SK-N-SH (cell line): Measurements from ENCODE around the gene SAMD4A. TPM values are rescaled to one million over a fixed set of nuclear protein-coding genes. Genes with fewer than 3 reads are reported as not detected.

Experiments
- CTCF ChIA-PET: fragments of 300-600, 350-600 bp; formaldehyde crosslinking; extraction: SDS; loops from one replicate; lab custom pipeline; 2021; lab: Yijun Ruan, JAX
- POLR2A ChIA-PET: fragments of 350-600 bp; sonication (Branson Sonifier 250); formaldehyde crosslinking; extraction: SDS; loops from one replicate; lab custom pipeline; 2020; ENCODE audit warnings: antibody characterized with exemption, inconsistent platforms; lab: Yijun Ruan, JAX
- DNase-seq: peaks from one replicate; pipeline ENCODE4 v3.0.0; 2012
- H2AFZ ChIP-seq: fragments of 200-600 bp; sonication (generic); 2 replicates; pipeline ENCODE4 v1.8.1; 2016; ENCODE audit warnings: antibody characterized with exemption, mild to moderate bottlenecking, low read depth
- H3F3A ChIP-seq: fragments of 200-600 bp; sonication (generic); replicated peaks from 2 replicates; pipeline ENCODE3; 2016; ENCODE audit warnings: antibody characterized with exemption, mild to moderate bottlenecking; ENCODE audit not compliant: insufficient read depth
- H3K27ac ChIP-seq, 2 experiments: fragments of 200-500 bp in 1 of 2; fragments of 200-600 bp in 1 of 2; sonication (Bioruptor generic) in 1 of 2; sonication (generic), shearing (Covaris generic) in 1 of 2; 2 replicates each; pipeline versions ENCODE4 v1.5.1 to v1.6.1; 2014 to 2016; ENCODE audit warnings: low read depth in 2 of 2, inconsistent platforms in 1 of 2, low read length in 1 of 2, mild to moderate bottlenecking in 1 of 2, mixed read lengths in 1 of 2
- H3K27me3 ChIP-seq: fragments of 200-600 bp; sonication (generic), shearing (Covaris generic); 2 replicates; pipeline ENCODE4 v1.6.1; 2016; ENCODE audit warnings: mixed run types; ENCODE audit not compliant: insufficient read depth
- H3K36me3 ChIP-seq, 2 experiments: fragments of 200-500 bp in 1 of 2; fragments of 200-600 bp in 1 of 2; sonication (Bioruptor generic) in 1 of 2; sonication (generic) in 1 of 2; replicated peaks in 1 of 2; 2 replicates each; pipeline versions ENCODE3 to v1.5.1; 2014 to 2016; ENCODE audit warnings: low read length in 1 of 2, mild to moderate bottlenecking in 1 of 2; ENCODE audit not compliant: insufficient read depth in 2 of 2, control insufficient read depth in 1 of 2
- H3K4me1 ChIP-seq, 2 experiments: fragments of 200-500 bp in 1 of 2; fragments of 200-600 bp in 1 of 2; sonication (Bioruptor generic) in 1 of 2; sonication (generic), shearing (Covaris generic) in 1 of 2; 2 replicates each; pipeline versions ENCODE4 v1.5.1 to v1.6.1; 2014 to 2016; ENCODE audit warnings: low read depth in 1 of 2, low read length in 1 of 2, mixed run types in 1 of 2; ENCODE audit not compliant: insufficient read depth in 2 of 2, control insufficient read depth in 1 of 2
- H3K4me2 ChIP-seq: fragments of 200-600 bp; sonication (generic), shearing (Covaris generic); 2 replicates; pipeline ENCODE4 v1.6.1; 2017; ENCODE audit warnings: mixed run types
- H3K4me3 ChIP-seq, 2 experiments: fragments of 200-500 bp in 1 of 2; fragments of 200-600 bp in 1 of 2; sonication (Bioruptor generic) in 1 of 2; sonication (generic), shearing (Covaris generic) in 1 of 2; 2 replicates each; pipeline versions ENCODE4 v1.5.1 to v1.8.1; 2014 to 2016; ENCODE audit warnings: low read depth in 2 of 2, inconsistent platforms in 1 of 2, low read length in 1 of 2, mild to moderate bottlenecking in 1 of 2, mixed read lengths in 1 of 2, moderate library complexity in 1 of 2
- H3K79me2 ChIP-seq: fragments of 200-600 bp; sonication (generic); 2 replicates; pipeline ENCODE4 v1.8.1; 2017; ENCODE audit warnings: mild to moderate bottlenecking; ENCODE audit not compliant: insufficient read depth
- H3K9ac ChIP-seq: fragments of 200-600 bp; sonication (generic); 2 replicates; pipeline ENCODE4 v1.6.1; 2017; ENCODE audit warnings: mixed run types
- H3K9me2 ChIP-seq: fragments of 200-600 bp; sonication (generic); 2 replicates; pipeline ENCODE4 v1.6.1; 2017; ENCODE audit warnings: mixed run types
- H3K9me3 ChIP-seq: fragments of 200-600 bp; sonication (generic); 2 replicates; pipeline ENCODE4 v1.6.1; 2017; ENCODE audit warnings: mixed run types, mild to moderate bottlenecking, moderate library complexity
- H4K20me1 ChIP-seq: fragments of 200-600 bp; sonication (generic); 2 replicates; pipeline ENCODE4 v1.6.1; 2017; ENCODE audit warnings: mild to moderate bottlenecking, mixed run types; ENCODE audit not compliant: insufficient read depth
- ELF1 ChIP-seq: IDR thresholded peaks from 2 replicates; pipeline ENCODE4 v1.4.0; 2012
- EP300 ChIP-seq, 2 experiments: IDR thresholded peaks; 2 replicates each; pipeline versions ENCODE4 v1.4.0 to v1.6.1; 2012; ENCODE audit warnings: borderline replicate concordance in 1 of 2, low read depth in 1 of 2, low read length in 1 of 2
- GABPA ChIP-seq: IDR thresholded peaks from 2 replicates; pipeline ENCODE4 v1.4.0; 2012; ENCODE audit warnings: low read depth, mild to moderate bottlenecking
- MAX ChIP-seq: IDR thresholded peaks from 2 replicates; pipeline ENCODE4 v1.4.0; 2012; ENCODE audit warnings: low read depth
- MEF2A ChIP-seq: IDR thresholded peaks from 2 replicates; pipeline ENCODE4 v1.4.0; 2012; ENCODE audit warnings: low read depth, borderline replicate concordance
- NRF1 ChIP-seq: IDR thresholded peaks from 2 replicates; pipeline ENCODE4 v1.6.1; 2012; ENCODE audit warnings: low read depth, mild to moderate bottlenecking, low read length
- RAD21 ChIP-seq: IDR thresholded peaks from 2 replicates; pipeline ENCODE4 v1.6.1; 2012; ENCODE audit warnings: mild to moderate bottlenecking, low read length
- SMC3 ChIP-seq: IDR thresholded peaks from 2 replicates; pipeline ENCODE4 v1.6.1; 2012; ENCODE audit warnings: low read depth, low read length, improper control_type of control experiment
- YY1 ChIP-seq: IDR thresholded peaks from 2 replicates; pipeline ENCODE4 v1.4.0; 2012; ENCODE audit warnings: low read depth, mild to moderate bottlenecking
- WGBS: methylation state at CpG from one replicate; pipeline ENCODE4 v1.1.6; 2017; ENCODE audit warnings: low lambda C conversion rate; 5-methylcytosine and 5-hydroxymethylcytosine counted together
- polyA plus RNA-seq, 3 experiments: library from polyadenylated mRNA; depleted of rRNA; stranded (reverse); fragments of >200 nt; gene quantifications; 2 replicates each; pipeline ENCODE4 v1.2.3, GENCODE V29; 2012
- TF ChIP-seq, protein P1 (sequence below): fragments of 200-600 bp; sonication (generic); IDR thresholded peaks from 2 replicates; pipeline ENCODE4 v1.6.1; 2017; ENCODE audit warnings: antibody characterized with exemption, mild to moderate bottlenecking, moderate library complexity
- TF ChIP-seq, protein P2 (sequence below): IDR thresholded peaks from 2 replicates; pipeline ENCODE4 v1.6.1; 2012; ENCODE audit warnings: mild to moderate bottlenecking, low read depth, low read length, moderate library complexity

Gene SAMD4A
- polyA plus RNA-seq, 1 of the 3 experiments (the other 2 are of a cell fraction): 5.0 TPM

DNA sequence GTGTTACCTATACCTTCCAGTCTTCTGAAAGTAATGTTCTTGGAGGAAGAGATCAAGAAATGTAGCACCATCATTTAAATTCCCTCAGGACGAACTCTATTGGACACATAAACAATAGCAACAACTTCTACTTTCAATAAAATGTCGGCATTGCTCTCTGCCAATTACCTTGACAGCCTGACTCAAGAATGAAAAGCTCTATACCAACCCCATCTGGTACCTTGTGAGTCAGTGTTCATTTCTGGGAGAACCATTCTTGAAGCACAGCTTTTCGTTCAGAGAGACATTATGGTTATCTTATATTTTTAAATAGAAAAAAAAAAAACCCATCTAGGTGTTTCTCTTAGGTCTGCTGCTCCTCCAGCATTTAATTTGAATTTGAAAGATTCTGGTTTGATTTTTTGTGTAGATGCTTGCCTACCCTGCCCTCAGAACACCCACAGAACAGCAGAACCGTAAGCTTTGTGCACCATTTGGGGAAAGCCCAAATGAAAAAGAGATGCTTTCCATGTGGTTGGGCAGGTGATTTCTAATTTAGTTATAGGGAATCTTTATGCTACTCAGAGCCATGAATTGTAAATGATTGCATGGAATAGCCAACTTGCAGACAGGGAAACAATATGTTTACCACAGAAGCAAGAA lies 156.0 kb downstream of the SAMD4A start:
- H2AFZ ChIP-seq: no peak overlapping the region
- peaks cover 2 to 8% of the 10 kb centered on the region in 2 experiments; a peak in 2 of 4 replicates for H3K4me1 ChIP-seq
- TF ChIP-seq EP300 (IDR thresholded peaks at IDR 0.05; ENCODE audit: borderline replicate concordance in 1 of 2, low read depth in 1 of 2, low read length in 1 of 2) (no peak), NRF1 (0 out of 2 replicates have a peak, but pooled peaks have one; percentile 5), GABPA (no peak), YY1 (no peak), MEF2A (no peak), MAX (no peak), SMC3 (peak; percentile 35; the same call in 1 of the 2 replicates), RAD21 (peak; percentile 59), ELF1 (no peak)
- TF ChIP-seq, protein P1, sequence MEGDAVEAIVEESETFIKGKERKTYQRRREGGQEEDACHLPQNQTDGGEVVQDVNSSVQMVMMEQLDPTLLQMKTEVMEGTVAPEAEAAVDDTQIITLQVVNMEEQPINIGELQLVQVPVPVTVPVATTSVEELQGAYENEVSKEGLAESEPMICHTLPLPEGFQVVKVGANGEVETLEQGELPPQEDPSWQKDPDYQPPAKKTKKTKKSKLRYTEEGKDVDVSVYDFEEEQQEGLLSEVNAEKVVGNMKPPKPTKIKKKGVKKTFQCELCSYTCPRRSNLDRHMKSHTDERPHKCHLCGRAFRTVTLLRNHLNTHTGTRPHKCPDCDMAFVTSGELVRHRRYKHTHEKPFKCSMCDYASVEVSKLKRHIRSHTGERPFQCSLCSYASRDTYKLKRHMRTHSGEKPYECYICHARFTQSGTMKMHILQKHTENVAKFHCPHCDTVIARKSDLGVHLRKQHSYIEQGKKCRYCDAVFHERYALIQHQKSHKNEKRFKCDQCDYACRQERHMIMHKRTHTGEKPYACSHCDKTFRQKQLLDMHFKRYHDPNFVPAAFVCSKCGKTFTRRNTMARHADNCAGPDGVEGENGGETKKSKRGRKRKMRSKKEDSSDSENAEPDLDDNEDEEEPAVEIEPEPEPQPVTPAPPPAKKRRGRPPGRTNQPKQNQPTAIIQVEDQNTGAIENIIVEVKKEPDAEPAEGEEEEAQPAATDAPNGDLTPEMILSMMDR: peak; percentile 52
- TF ChIP-seq, protein P2, sequence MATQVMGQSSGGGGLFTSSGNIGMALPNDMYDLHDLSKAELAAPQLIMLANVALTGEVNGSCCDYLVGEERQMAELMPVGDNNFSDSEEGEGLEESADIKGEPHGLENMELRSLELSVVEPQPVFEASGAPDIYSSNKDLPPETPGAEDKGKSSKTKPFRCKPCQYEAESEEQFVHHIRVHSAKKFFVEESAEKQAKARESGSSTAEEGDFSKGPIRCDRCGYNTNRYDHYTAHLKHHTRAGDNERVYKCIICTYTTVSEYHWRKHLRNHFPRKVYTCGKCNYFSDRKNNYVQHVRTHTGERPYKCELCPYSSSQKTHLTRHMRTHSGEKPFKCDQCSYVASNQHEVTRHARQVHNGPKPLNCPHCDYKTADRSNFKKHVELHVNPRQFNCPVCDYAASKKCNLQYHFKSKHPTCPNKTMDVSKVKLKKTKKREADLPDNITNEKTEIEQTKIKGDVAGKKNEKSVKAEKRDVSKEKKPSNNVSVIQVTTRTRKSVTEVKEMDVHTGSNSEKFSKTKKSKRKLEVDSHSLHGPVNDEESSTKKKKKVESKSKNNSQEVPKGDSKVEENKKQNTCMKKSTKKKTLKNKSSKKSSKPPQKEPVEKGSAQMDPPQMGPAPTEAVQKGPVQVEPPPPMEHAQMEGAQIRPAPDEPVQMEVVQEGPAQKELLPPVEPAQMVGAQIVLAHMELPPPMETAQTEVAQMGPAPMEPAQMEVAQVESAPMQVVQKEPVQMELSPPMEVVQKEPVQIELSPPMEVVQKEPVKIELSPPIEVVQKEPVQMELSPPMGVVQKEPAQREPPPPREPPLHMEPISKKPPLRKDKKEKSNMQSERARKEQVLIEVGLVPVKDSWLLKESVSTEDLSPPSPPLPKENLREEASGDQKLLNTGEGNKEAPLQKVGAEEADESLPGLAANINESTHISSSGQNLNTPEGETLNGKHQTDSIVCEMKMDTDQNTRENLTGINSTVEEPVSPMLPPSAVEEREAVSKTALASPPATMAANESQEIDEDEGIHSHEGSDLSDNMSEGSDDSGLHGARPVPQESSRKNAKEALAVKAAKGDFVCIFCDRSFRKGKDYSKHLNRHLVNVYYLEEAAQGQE: no peak
- TF ChIP-seq, all 33 proteins: peak for 4
- Histone ChIP-seq H3K4me3 (no peak overlapping the region), H3K27me3 (no peaks in the 10 kb centered on the region), H3K9me3 (no peaks in the 10 kb centered on the region), H3K9ac (no peak overlapping the region), H3K79me2 (peaks cover 94% of the 10 kb centered on the region), H3K36me3 (peaks cover 0 to 5% of the 10 kb centered on the region in 2 experiments), H3F3A (peaks cover 6% of the 10 kb centered on the region), H3K27ac (no peak overlapping the region), H3K9me2 (no peaks in the 10 kb centered on the region), H3K4me2 (no peak overlapping the region), H4K20me1 (peaks cover 73% of the 10 kb centered on the region)
- ChIA-PET POLR2A (no interaction called here), CTCF (interaction anchor here (0.8 to 4.9 kb wide), 7 partner anchors 12 to 158 kb away, joined by 3 to 24 read pairs (median 5); partner anchors contain the start of gene SAMD4A)
- DNase-seq: no peak
- 85% methylated on average over 4 of the region's 4 CpGs for WGBS
